H9 (cell line): Measurements from ENCODE around the gene MEGF8. TPM values are rescaled to one million over a fixed set of nuclear protein-coding genes. Genes with fewer than 3 reads are reported as not detected.
A peak's percentile ranks its signal among the peaks of the same experiment; 100 is the strongest.

Source experiments
- DNase-seq: peaks from one replicate; pipeline ENCODE4 v3.0.0-alpha.2; 2017
- H2AFZ ChIP-seq: one replicate; pipeline ENCODE4 v1.6.1; 2013; ENCODE audit warnings: mild to moderate bottlenecking, low read length, control low read depth, moderate library complexity
- H2AK5ac ChIP-seq: 2 replicates; pipeline ENCODE4 v1.6.1; 2013; ENCODE audit warnings: low read length, control low read depth, mixed read lengths; ENCODE audit not compliant: insufficient read length
- H2BK120ac ChIP-seq: one replicate; pipeline ENCODE4 v1.6.1; 2013; ENCODE audit warnings: low read depth, mild to moderate bottlenecking, low read length, control low read depth, inconsistent platforms; ENCODE audit not compliant: poor library complexity, severe bottlenecking
- H2BK12ac ChIP-seq: 2 replicates; pipeline ENCODE4 v1.6.1; 2013; ENCODE audit warnings: low read length, control low read depth, mixed read lengths, low read depth; ENCODE audit not compliant: insufficient read length
- H2BK15ac ChIP-seq: 2 replicates; pipeline ENCODE4 v1.6.1; 2013; ENCODE audit warnings: low read depth, low read length, control low read depth
- H2BK20ac ChIP-seq: one replicate; pipeline ENCODE4 v1.6.1; 2013; ENCODE audit warnings: low read depth, mild to moderate bottlenecking, low read length, control low read depth, inconsistent platforms; ENCODE audit not compliant: poor library complexity, severe bottlenecking
- H2BK5ac ChIP-seq: 2 replicates; pipeline ENCODE4 v1.6.1; 2013; ENCODE audit warnings: low read length, control low read depth, mixed read lengths; ENCODE audit not compliant: insufficient read length
- H3K14ac ChIP-seq: 2 replicates; pipeline ENCODE4 v1.6.1; 2013; ENCODE audit warnings: low read length, control low read depth; ENCODE audit not compliant: insufficient read depth
- H3K18ac ChIP-seq: 2 replicates; pipeline ENCODE4 v1.6.1; 2013; ENCODE audit warnings: low read depth, mild to moderate bottlenecking, mixed read lengths, low read length, control low read depth; ENCODE audit not compliant: insufficient read length
- H3K23ac ChIP-seq: 2 replicates; pipeline ENCODE4 v1.6.1; 2013; ENCODE audit warnings: low read length, control low read depth, mixed read lengths, low read depth; ENCODE audit not compliant: insufficient read length
- H3K23me2 ChIP-seq: 2 replicates; pipeline ENCODE4 v1.6.1; 2013; ENCODE audit warnings: low read depth, mild to moderate bottlenecking, mixed read lengths, low read length, control low read depth; ENCODE audit not compliant: insufficient read length, poor library complexity, severe bottlenecking
- H3K27ac ChIP-seq: 2 replicates; pipeline ENCODE4 v1.5.1; 2013; ENCODE audit warnings: low read length, control low read depth, mixed read lengths, low read depth; ENCODE audit not compliant: insufficient read length
- H3K27me3 ChIP-seq: 2 replicates; pipeline ENCODE4 v1.6.1; 2013; ENCODE audit warnings: low read length, control low read depth, inconsistent platforms; ENCODE audit not compliant: insufficient read depth
- H3K4ac ChIP-seq: 2 replicates; pipeline ENCODE4 v1.6.1; 2013; ENCODE audit warnings: low read depth, mild to moderate bottlenecking, control low read depth, inconsistent platforms, low read length, moderate library complexity
- H3K4me1 ChIP-seq: 2 replicates; pipeline ENCODE4 v1.6.1; 2013; ENCODE audit warnings: low read length, control low read depth, inconsistent platforms; ENCODE audit not compliant: insufficient read depth
- H3K4me2 ChIP-seq: 2 replicates; pipeline ENCODE4 v1.6.1; 2013; ENCODE audit warnings: low read length, control low read depth, mixed read lengths; ENCODE audit not compliant: insufficient read length, insufficient read depth
- H3K56ac ChIP-seq: 2 replicates; pipeline ENCODE4 v1.6.1; 2013; ENCODE audit warnings: low read depth, mild to moderate bottlenecking, mixed read lengths, low read length, control low read depth; ENCODE audit not compliant: insufficient read length
- H3K79me1 ChIP-seq: 2 replicates; pipeline ENCODE4 v1.6.1; 2013; ENCODE audit warnings: low read depth, mild to moderate bottlenecking, moderate library complexity, low read length, control low read depth, inconsistent platforms; ENCODE audit not compliant: insufficient read depth, poor library complexity, severe bottlenecking
- H3K79me2 ChIP-seq: 2 replicates; pipeline ENCODE4 v1.6.1; 2013; ENCODE audit warnings: low read length, control low read depth, inconsistent platforms; ENCODE audit not compliant: insufficient read depth
- H3K9ac ChIP-seq: 2 replicates; pipeline ENCODE4 v1.6.1; 2013; ENCODE audit warnings: low read length, control low read depth, mixed read lengths; ENCODE audit not compliant: insufficient read length; ENCODE audit errors: extremely low read depth
- H3K9me3 ChIP-seq: one replicate; pipeline ENCODE4 v1.6.1; 2013; ENCODE audit warnings: low read depth, low read length, inconsistent platforms; ENCODE audit not compliant: control insufficient read depth
- H3T11ph ChIP-seq: one replicate; pipeline ENCODE4 v1.6.1; 2013; ENCODE audit warnings: mild to moderate bottlenecking, low read length, control low read depth, inconsistent platforms
- H4K20me1 ChIP-seq: one replicate; pipeline ENCODE4 v1.6.1; 2013; ENCODE audit not compliant: control insufficient read depth, insufficient read length, insufficient read depth
- H4K5ac ChIP-seq: 2 replicates; pipeline ENCODE4 v1.6.1; 2013; ENCODE audit warnings: low read depth, mild to moderate bottlenecking, mixed read lengths, low read length, control low read depth; ENCODE audit not compliant: insufficient read length
- H4K8ac ChIP-seq: replicated peaks from 2 replicates; pipeline ENCODE4 v1.6.1; 2013; ENCODE audit warnings: low read length, control low read depth, mixed read lengths, low read depth; ENCODE audit not compliant: insufficient read length
- H4K91ac ChIP-seq: 2 replicates; pipeline ENCODE4 v1.6.1; 2013; ENCODE audit warnings: low read depth, mild to moderate bottlenecking, moderate library complexity, mixed read lengths, low read length, control low read depth; ENCODE audit not compliant: insufficient read length
- H3K27ac Mint-ChIP-seq, 3 experiments: 2 replicates in 2 of 3; 3 replicates in 1 of 3; pipeline ENCODE4 v1.8.0; 2020 to 2021; ENCODE audit warnings: mixed read lengths in 3 of 3, mild to moderate bottlenecking in 1 of 3, moderate library complexity in 1 of 3
- H3K27me3 Mint-ChIP-seq: 2 replicates; pipeline ENCODE4 v1.8.0; 2021; ENCODE audit warnings: low read depth, mild to moderate bottlenecking, moderate library complexity, mixed read lengths
- H3K36me3 Mint-ChIP-seq, 3 experiments: 2 replicates in 2 of 3; 3 replicates in 1 of 3; pipeline ENCODE4 v1.8.0; 2020 to 2021; ENCODE audit warnings: low read depth in 3 of 3, mixed read lengths in 3 of 3; ENCODE audit not compliant: insufficient read depth in 1 of 3
- H3K4me1 Mint-ChIP-seq, 2 experiments: 2 replicates each; pipeline ENCODE4 v1.8.0; 2020; ENCODE audit warnings: mixed read lengths in 2 of 2
- H3K4me3 Mint-ChIP-seq, 2 experiments: 2 replicates in 1 of 2; 3 replicates in 1 of 2; pipeline ENCODE4 v1.8.0; 2020 to 2021; ENCODE audit warnings: mild to moderate bottlenecking in 2 of 2, mixed read lengths in 2 of 2, moderate library complexity in 1 of 2
- H3K9me3 Mint-ChIP-seq, 2 experiments: 2 replicates in 1 of 2; 3 replicates in 1 of 2; pipeline ENCODE4 v1.8.0; 2020; ENCODE audit warnings: mild to moderate bottlenecking in 2 of 2, mixed read lengths in 2 of 2, moderate library complexity in 1 of 2
- WGBS: extraction: QIAGEN DNeasy Blood & Tissue Kit; methylation state at CpG from one replicate; pipeline ENCODE4 v1.1.7; 2013; ENCODE audit warnings: missing lambda C conversion rate, low lambda C conversion rate, mixed read lengths; ENCODE audit not compliant: insufficient read length; ENCODE audit errors: extremely low coverage; 5-methylcytosine and 5-hydroxymethylcytosine counted together
- total RNA-seq: library from RNA; stranded (reverse); gene quantifications from 2 replicates; pipeline ENCODE4 v1.2.1, GENCODE V29; 2021
- TF ChIP-seq, protein P1 (sequence below): fragments of 200-600 bp; sonication (generic); conservative IDR thresholded peaks from 3 replicates; pipeline ENCODE4 v1.8.0; 2021; ENCODE audit warnings: antibody characterized with exemption, mild to moderate bottlenecking

Gene MEGF8
- total RNA-seq, 1 experiment from 2014 or later: 28.4 TPM

DNA sequence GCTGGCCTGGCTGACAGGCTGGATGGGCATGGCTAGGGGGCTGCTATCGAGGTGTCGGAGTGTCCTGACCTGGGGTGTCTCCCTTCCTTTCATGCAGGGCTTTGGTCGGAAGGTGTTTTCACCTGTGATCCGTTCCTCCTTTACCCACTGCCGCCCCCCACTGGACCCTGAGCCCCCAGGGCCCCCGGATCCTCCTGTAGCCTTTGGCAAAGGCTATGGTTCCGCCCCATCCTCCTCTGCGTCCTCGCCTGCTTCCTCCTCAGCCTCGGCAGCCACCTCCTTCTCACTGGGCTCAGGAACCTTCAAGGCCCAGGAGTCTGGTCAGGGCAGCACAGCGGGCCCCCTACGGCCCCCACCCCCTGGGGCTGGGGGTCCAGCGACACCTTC is 35.3 kb upstream of the MEGF8 start:
- Histone ChIP-seq H3K27me3 (no peaks in the 10 kb centered on the region), H3K79me1 (peaks cover 11% of the 10 kb centered on the region), H3K4me2 (no peak overlapping the region), H3K79me2 (no peaks in the 10 kb centered on the region), H3K23me2 (peaks cover 1% of the 10 kb centered on the region), H2AFZ (no peak overlapping the region), H4K8ac (no peak overlapping the region), H4K5ac (no peak overlapping the region), H3K56ac (no peak overlapping the region), H4K20me1 (no peaks in the 10 kb centered on the region), H3K4ac (no peak overlapping the region), H3K9ac (no peak overlapping the region), H2BK20ac (no peak overlapping the region), H3K14ac (no peak overlapping the region; the same call in 1 of the 2 replicates), H4K91ac (no peak overlapping the region), H3K9me3 (no peaks in the 10 kb centered on the region), H3K23ac (no peak overlapping the region), H2BK120ac (no peak overlapping the region), H2BK12ac (no peak overlapping the region), H3K27ac (no peak overlapping the region), H3K4me1 (no peaks in the 10 kb centered on the region), H2AK5ac (no peak overlapping the region), H3T11ph (no peak overlapping the region), H3K18ac (no peak overlapping the region), H2BK15ac (no peak overlapping the region), H2BK5ac (no peak overlapping the region)
- Mint-ChIP-seq H3K4me3 (no peak overlapping the region), H3K9me3 (no peaks in the 10 kb centered on the region), H3K36me3 (peaks cover 19 to 69% (median 63%) of the 10 kb centered on the region in 3 experiments; a peak in 6 of 7 replicates), H3K27me3 (no peaks in the 10 kb centered on the region), H3K4me1 (peaks cover 10 to 41% of the 10 kb centered on the region in 2 experiments), H3K27ac (0 out of 7 replicates have a peak overlapping the region, but pooled peaks of 1 of the 3 experiments have one; percentile 10)
- no CpG with 5 or more reads among the region's 13 CpGs for WGBS
- no peak for DNase-seq
- TF ChIP-seq, protein P1, sequence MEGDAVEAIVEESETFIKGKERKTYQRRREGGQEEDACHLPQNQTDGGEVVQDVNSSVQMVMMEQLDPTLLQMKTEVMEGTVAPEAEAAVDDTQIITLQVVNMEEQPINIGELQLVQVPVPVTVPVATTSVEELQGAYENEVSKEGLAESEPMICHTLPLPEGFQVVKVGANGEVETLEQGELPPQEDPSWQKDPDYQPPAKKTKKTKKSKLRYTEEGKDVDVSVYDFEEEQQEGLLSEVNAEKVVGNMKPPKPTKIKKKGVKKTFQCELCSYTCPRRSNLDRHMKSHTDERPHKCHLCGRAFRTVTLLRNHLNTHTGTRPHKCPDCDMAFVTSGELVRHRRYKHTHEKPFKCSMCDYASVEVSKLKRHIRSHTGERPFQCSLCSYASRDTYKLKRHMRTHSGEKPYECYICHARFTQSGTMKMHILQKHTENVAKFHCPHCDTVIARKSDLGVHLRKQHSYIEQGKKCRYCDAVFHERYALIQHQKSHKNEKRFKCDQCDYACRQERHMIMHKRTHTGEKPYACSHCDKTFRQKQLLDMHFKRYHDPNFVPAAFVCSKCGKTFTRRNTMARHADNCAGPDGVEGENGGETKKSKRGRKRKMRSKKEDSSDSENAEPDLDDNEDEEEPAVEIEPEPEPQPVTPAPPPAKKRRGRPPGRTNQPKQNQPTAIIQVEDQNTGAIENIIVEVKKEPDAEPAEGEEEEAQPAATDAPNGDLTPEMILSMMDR: no peak; the same call in 2 of the 3 replicates
